CD4-positive, alpha-beta memory T cell (primary cell): ENCODE measurements around the gene EPDR1. TPM values are rescaled to one million over a fixed set of nuclear protein-coding genes. Genes with fewer than 3 reads are reported as not detected.
A peak's percentile ranks its signal among the peaks of the same experiment; 100 is the strongest.

Experiments
- CTCF ChIA-PET: fragments of 350-600 bp; sonication (Branson Sonifier 250); formaldehyde crosslinking; loops from one replicate; lab custom pipeline; 2021; ENCODE audit warnings: inconsistent platforms; ENCODE audit not compliant: partially characterized antibody; lab: Charles Lee
- POLR2A ChIA-PET: fragments of 350-600 bp; sonication (Branson Sonifier 250); formaldehyde crosslinking; loops from one replicate; lab custom pipeline; 2021; ENCODE audit not compliant: partially characterized antibody; lab: Charles Lee
- DNase-seq, 5 donors: peaks; one replicate each; pipeline versions ENCODE4 v3.0.0 to v3.0.0-alpha.2; 2020 to 2022; ENCODE audit warnings: mixed read lengths in 1 of 5
- H3K27ac ChIP-seq: one replicate; pipeline ENCODE4 v1.7.0; 2013; ENCODE audit warnings: low read depth, low read length
- H3K27me3 ChIP-seq: 2 replicates; pipeline ENCODE4 v1.7.0; 2013; ENCODE audit warnings: mild to moderate bottlenecking, low read length, moderate library complexity; ENCODE audit not compliant: insufficient read depth
- H3K36me3 ChIP-seq: 2 replicates; pipeline ENCODE4 v1.7.0; 2013; ENCODE audit warnings: mild to moderate bottlenecking, low read length, moderate library complexity; ENCODE audit not compliant: insufficient read depth
- H3K4me1 ChIP-seq: 2 replicates; pipeline ENCODE4 v1.7.0; 2013; ENCODE audit warnings: mild to moderate bottlenecking, low read length, moderate library complexity; ENCODE audit not compliant: insufficient read depth
- H3K4me3 ChIP-seq, 2 donors: one replicate each; pipeline ENCODE4 v1.7.0; 2013; ENCODE audit warnings: low read length in 2 of 2, mild to moderate bottlenecking in 1 of 2
- H3K9me3 ChIP-seq, 2 donors: one replicate each; pipeline ENCODE4 v1.7.0; 2013; ENCODE audit warnings: low read length in 2 of 2, control low read depth in 1 of 2; ENCODE audit not compliant: control insufficient read depth in 1 of 2
- H3K27ac Mint-ChIP-seq, 7 donors: one replicate each; pipeline ENCODE4 v1.8.0; 2020 to 2021; ENCODE audit warnings: mixed read lengths in 7 of 7, mild to moderate bottlenecking in 6 of 7, inconsistent platforms in 3 of 7, moderate library complexity in 3 of 7
- H3K27me3 Mint-ChIP-seq, 2 donors: one replicate each; pipeline ENCODE4 v1.8.0; 2020 to 2021; ENCODE audit warnings: mixed read lengths in 2 of 2
- H3K36me3 Mint-ChIP-seq, 2 donors: one replicate each; pipeline ENCODE4 v1.8.0; 2020 to 2021; ENCODE audit warnings: mixed read lengths in 2 of 2, inconsistent platforms in 1 of 2, mild to moderate bottlenecking in 1 of 2
- H3K4me1 Mint-ChIP-seq, 4 donors: one replicate each; pipeline ENCODE4 v1.8.0; 2020 to 2021; ENCODE audit warnings: mixed read lengths in 4 of 4, mild to moderate bottlenecking in 1 of 4
- H3K4me3 Mint-ChIP-seq, 8 donors: one replicate each; pipeline ENCODE4 v1.8.0; 2020 to 2021; ENCODE audit warnings: mixed read lengths in 8 of 8, mild to moderate bottlenecking in 7 of 8, moderate library complexity in 6 of 8, inconsistent platforms in 3 of 8
- H3K9me3 Mint-ChIP-seq, 8 donors: one replicate each; pipeline ENCODE4 v1.8.0; 2020 to 2021; ENCODE audit warnings: mixed read lengths in 8 of 8, mild to moderate bottlenecking in 5 of 8, inconsistent platforms in 3 of 8, moderate library complexity in 1 of 8
- intact Hi-C: fragments of 100-400 bp; cut with micrococcal nuclease; formaldehyde crosslinking; loops from one replicate; pipeline ENCODE4 v1.15.1; 2023
- polyA plus RNA-seq, 2 donors: library from polyadenylated mRNA; unstranded; fragments of 300-500 nt; fragmentation: Illumina TruSeq; gene quantifications; one replicate each; pipeline ENCODE4 v1.2.3, GENCODE V29; 2021
- total RNA-seq, 2 experiments: library from RNA; stranded (reverse); gene quantifications; one replicate each; pipeline ENCODE4 v1.2.3, GENCODE V29; 2021

The EPDR1 gene
- under 1 TPM; 0.19 to 0.41 TPM for total RNA-seq
- polyA plus RNA-seq, result under 1 TPM; 0.32 to 0.37 TPM

DNA sequence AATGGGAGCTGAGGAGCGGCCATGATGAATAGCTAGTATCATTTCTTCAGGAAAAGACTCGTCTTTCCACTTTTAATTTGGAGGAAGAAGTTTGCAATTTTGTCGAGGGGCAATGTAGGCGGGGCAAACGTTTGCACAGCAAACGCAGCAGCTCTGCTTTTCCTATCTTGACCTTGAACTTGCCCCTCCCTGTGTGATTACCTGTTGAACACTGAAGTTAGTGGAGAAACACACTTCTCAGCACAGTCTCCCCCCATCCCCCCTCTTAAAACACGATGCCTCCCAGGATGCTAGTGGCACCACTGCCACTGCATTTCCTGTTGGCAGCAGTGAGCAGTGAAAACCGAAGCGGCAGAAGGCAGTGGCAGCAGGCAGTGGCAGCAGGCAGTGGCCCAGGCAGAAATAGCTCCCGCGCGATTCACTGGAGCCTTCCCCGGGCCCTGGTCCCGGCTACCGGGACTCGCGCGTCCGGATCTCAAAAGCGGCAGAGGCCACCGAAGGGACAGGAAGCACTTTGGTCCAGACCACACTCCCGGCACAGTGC is at the start of gene EPDR1:
Gene EPDR1, plus strand, starts transcription at position 336 of the 544 bp plus-strand sequence. CDS start 300 bp downstream, outside the sequence.
- Histone ChIP-seq H3K9me3 (no peaks in the 10 kb centered on the region), H3K4me3 (no peak within 1 kb of the TSS), H3K27me3 (peaks cover 9% of the 10 kb centered on the region), H3K27ac (no peak within 1 kb of the TSS), H3K4me1 (peaks cover 8% of the 10 kb centered on the region), H3K36me3 (no peaks in the 10 kb centered on the region)
- intact Hi-C loops, result no loop called here
- Mint-ChIP-seq H3K4me3 (peak within 1 kb of the TSS; percentile 59 to 85 (median 70)), H3K27me3 (peaks cover 46 to 55% of the 10 kb centered on the region in 2 donors), H3K4me1 (peaks cover 8 to 22% (median 12%) of the 10 kb centered on the region in 4 donors), H3K36me3 (no peaks in the 10 kb centered on the region), H3K27ac (peak within 1 kb of the TSS in 1 of 7 donors; percentile 53), H3K9me3 (peaks cover 0 to 11% (median 5%) of the 10 kb centered on the region in 8 donors)
- POLR2A ChIA-PET, result no interaction called here
- CTCF ChIA-PET, result no interaction called here
- DNase-seq, result peak in 4 of 5 donors; percentile 3 to 9 (median 6)

- Mint-ChIP-seq H3K4me1 (no peaks in the 10 kb centered on the region), H3K4me3 (no peak overlapping the region), H3K27me3 (peaks cover 2 to 4% of the 10 kb centered on the region in 2 donors), H3K36me3 (no peaks in the 10 kb centered on the region), H3K27ac (no peak overlapping the region), H3K9me3 (peaks cover 0 to 7% (median 0%) of the 10 kb centered on the region in 8 donors)
- H3K4me1 ChIP-seq, result no peaks in the 10 kb centered on the region
- no peak overlapping the region for H3K27ac ChIP-seq
- POLR2A ChIA-PET, result no interaction called here
- no peaks in the 10 kb centered on the region for H3K27me3 ChIP-seq
- intact Hi-C loops, result no loop called here
- DNase-seq, result no peak
- H3K9me3 ChIP-seq, result no peaks in the 10 kb centered on the region
- CTCF ChIA-PET, result no interaction called here
- no peak overlapping the region for H3K4me3 ChIP-seq
- H3K36me3 ChIP-seq, result no peaks in the 10 kb centered on the region
Observed at GRCh38 chr7:37882086-37882485, 38.4 kb upstream of the EPDR1 start.

DNA sequence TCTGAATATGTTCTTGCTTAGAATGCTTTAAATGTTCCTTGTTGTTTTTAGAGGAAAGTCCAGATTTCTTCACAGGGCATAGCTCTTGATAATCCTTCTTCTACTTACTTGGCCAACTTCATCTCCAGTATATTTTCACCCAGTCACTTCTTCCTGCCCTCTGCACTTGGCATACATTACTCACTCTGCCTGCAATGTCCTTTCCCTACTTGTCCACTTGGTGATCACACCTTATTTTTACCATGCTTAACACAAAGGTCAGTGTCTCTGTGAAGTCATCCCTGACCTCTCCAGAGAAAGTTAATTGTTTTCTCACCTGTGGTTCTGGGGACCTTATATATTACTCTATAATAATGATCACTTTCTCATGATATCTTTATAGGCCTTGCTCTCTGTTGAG is 27.1 kb upstream of the EPDR1 start:
- Histone ChIP-seq H3K4me3 (no peak overlapping the region), H3K27ac (no peak overlapping the region), H3K36me3 (no peaks in the 10 kb centered on the region), H3K4me1 (no peaks in the 10 kb centered on the region), H3K9me3 (no peaks in the 10 kb centered on the region), H3K27me3 (no peaks in the 10 kb centered on the region)
- Mint-ChIP-seq H3K9me3 (peaks cover 0 to 6% (median 0%) of the 10 kb centered on the region in 8 donors), H3K4me1 (no peaks in the 10 kb centered on the region), H3K4me3 (no peak overlapping the region), H3K27ac (no peak overlapping the region), H3K36me3 (no peaks in the 10 kb centered on the region), H3K27me3 (peaks cover 9 to 11% of the 10 kb centered on the region in 2 donors)
- ChIA-PET POLR2A (no interaction called here), CTCF (no interaction called here)
- intact Hi-C loops, result no loop called here
- DNase-seq, result no peak

DNA sequence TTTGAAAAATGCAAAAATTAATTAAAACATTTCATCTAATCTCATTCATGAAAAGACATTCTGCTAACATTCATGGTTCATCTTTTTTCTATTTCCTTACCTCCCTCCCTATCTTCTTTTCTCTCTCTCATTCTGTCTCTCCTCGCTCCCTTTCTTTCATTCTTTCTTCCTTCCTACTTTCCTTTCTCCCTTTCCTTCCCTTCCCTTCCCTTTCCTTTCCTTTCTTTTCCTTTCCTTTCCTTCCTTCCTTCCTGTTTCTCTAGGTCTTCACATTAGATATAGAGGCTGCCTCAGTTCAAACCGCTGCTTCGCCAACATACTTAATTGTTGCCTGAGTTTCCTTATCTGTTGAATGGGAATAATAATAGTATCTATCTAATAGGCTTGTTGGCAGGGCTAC is 25.8 kb upstream of the EPDR1 start:
- Histone ChIP-seq H3K27ac (no peak overlapping the region), H3K4me3 (no peak overlapping the region), H3K27me3 (no peaks in the 10 kb centered on the region), H3K4me1 (no peaks in the 10 kb centered on the region), H3K9me3 (no peaks in the 10 kb centered on the region), H3K36me3 (no peaks in the 10 kb centered on the region)
- no peak overlapping the region for H3K27ac Mint-ChIP-seq
- no peaks in the 10 kb centered on the region for H3K36me3 Mint-ChIP-seq
- intact Hi-C loops, result no loop called here
- no peak overlapping the region for H3K4me3 Mint-ChIP-seq
- peaks cover 9 to 15% of the 10 kb centered on the region in 2 donors for H3K27me3 Mint-ChIP-seq
- POLR2A ChIA-PET, result no interaction called here
- CTCF ChIA-PET, result no interaction called here
- peaks cover 0 to 6% (median 0%) of the 10 kb centered on the region in 8 donors for H3K9me3 Mint-ChIP-seq
- DNase-seq, result no peak
- no peaks in the 10 kb centered on the region for H3K4me1 Mint-ChIP-seq

- Mint-ChIP-seq H3K4me1 (no peaks in the 10 kb centered on the region), H3K27me3 (peaks cover 7 to 8% of the 10 kb centered on the region in 2 donors), H3K9me3 (peaks cover 0 to 4% (median 0%) of the 10 kb centered on the region in 8 donors), H3K36me3 (no peaks in the 10 kb centered on the region), H3K27ac (no peak overlapping the region), H3K4me3 (no peak overlapping the region)
- no peaks in the 10 kb centered on the region for H3K27me3 ChIP-seq
- ChIA-PET POLR2A (no interaction called here), CTCF (no interaction called here)
- intact Hi-C loops, result no loop called here
- H3K9me3 ChIP-seq, result no peaks in the 10 kb centered on the region
- H3K27ac ChIP-seq, result no peak overlapping the region
- no peak overlapping the region for H3K4me3 ChIP-seq
- H3K4me1 ChIP-seq, result no peaks in the 10 kb centered on the region
- no peaks in the 10 kb centered on the region for H3K36me3 ChIP-seq
- DNase-seq, result no peak
Observed at GRCh38 chr7:37899712-37900247, 20.7 kb upstream of the EPDR1 start.

DNA sequence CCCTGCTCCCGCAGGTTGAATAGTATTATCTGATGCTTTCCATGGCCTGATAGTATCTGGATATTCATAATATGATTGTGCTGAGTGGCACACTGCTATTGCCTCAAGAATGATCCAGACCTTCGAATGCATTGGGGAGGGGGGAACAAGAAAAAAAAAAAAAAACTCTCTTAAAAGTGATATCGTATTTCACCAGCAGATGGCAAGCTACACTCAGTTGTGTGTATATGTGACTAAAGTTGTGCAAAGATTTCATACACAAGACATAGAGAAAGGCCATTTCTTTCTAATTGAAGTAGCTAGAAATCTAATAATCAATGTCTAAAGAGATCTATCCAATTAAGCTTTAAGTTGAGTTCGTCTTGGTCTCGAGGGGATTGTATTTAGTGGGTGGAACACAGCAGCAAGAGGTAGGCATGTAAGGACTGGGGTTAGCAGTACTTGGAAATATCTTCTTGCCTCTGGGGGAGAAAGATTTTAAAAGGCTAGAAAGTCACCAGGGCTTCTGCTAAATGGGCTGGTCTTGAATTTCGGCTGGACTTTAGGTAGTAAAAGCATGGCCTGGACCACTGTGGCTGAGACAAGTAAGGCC is 19.1 kb upstream of the EPDR1 start:
- no peaks in the 10 kb centered on the region for H3K36me3 Mint-ChIP-seq
- intact Hi-C loops, result no loop called here
- Histone ChIP-seq H3K4me3 (no peak overlapping the region), H3K27ac (no peak overlapping the region), H3K36me3 (no peaks in the 10 kb centered on the region), H3K9me3 (no peaks in the 10 kb centered on the region), H3K4me1 (no peaks in the 10 kb centered on the region), H3K27me3 (no peaks in the 10 kb centered on the region)
- H3K4me3 Mint-ChIP-seq, result no peak overlapping the region
- H3K4me1 Mint-ChIP-seq, result no peaks in the 10 kb centered on the region
- H3K27ac Mint-ChIP-seq, result no peak overlapping the region
- peaks cover 0 to 4% (median 0%) of the 10 kb centered on the region in 8 donors for H3K9me3 Mint-ChIP-seq
- peaks cover 6 to 9% of the 10 kb centered on the region in 2 donors for H3K27me3 Mint-ChIP-seq
- ChIA-PET CTCF (interaction anchor here (0.7 to 2.4 kb wide), 3 partner anchors 156 to 434 kb away, joined by 3 to 5 read pairs (median 3); no protein-coding TSS in a partner anchor), POLR2A (no interaction called here)
- DNase-seq, result no peak

DNA sequence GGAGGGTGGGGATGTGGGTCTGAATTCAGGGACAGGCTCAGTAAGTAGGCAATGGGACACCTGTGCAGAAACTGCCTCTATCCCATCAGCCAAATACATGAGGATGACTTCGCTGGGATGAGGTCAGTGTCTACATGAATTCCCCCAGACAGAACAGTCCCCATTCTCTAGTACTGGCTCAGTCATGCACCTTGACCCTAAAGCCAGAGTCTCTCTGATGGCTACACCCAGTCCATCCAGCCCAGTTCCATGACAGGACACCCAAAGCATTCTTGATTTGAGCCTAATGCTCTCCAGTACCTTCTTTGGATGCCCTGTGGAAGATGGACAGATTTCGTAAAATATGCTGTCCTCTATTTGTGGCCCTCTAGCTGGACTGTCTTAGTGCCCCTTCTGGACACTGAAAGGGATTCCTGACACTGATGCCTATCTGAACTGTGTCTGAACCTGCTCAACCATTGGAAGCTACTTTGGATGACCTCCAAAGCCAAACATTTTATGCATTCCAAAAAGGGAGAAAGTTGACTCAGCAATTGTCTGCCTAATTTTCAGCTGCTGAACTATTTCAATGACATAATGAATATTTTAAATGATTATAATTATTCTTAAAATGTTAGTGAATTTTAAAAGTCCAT is 18.4 kb upstream of the EPDR1 start:
- ChIA-PET CTCF (interaction anchor here (0.7 to 2.4 kb wide), 3 partner anchors 156 to 433 kb away, joined by 3 to 5 read pairs (median 3); no protein-coding TSS in a partner anchor), POLR2A (no interaction called here)
- H3K4me3 ChIP-seq, result no peak overlapping the region
- intact Hi-C loops, result no loop called here
- Mint-ChIP-seq H3K4me1 (no peaks in the 10 kb centered on the region), H3K9me3 (peaks cover 0 to 4% (median 0%) of the 10 kb centered on the region in 8 donors), H3K4me3 (no peak overlapping the region), H3K27me3 (peaks cover 6 to 9% of the 10 kb centered on the region in 2 donors), H3K27ac (no peak overlapping the region), H3K36me3 (no peaks in the 10 kb centered on the region)
- no peak for DNase-seq
- H3K36me3 ChIP-seq, result no peaks in the 10 kb centered on the region
- H3K27me3 ChIP-seq, result no peaks in the 10 kb centered on the region
- H3K4me1 ChIP-seq, result no peaks in the 10 kb centered on the region
- H3K27ac ChIP-seq, result no peak overlapping the region
- no peaks in the 10 kb centered on the region for H3K9me3 ChIP-seq
